HG02943 (cell line): ENCODE data around the gene CCNYL1.

Experiments used
- ATAC-seq: cut with Tn5 transposase; IDR thresholded peaks from one replicate; pipeline ENCODE4 v1.9.1; 2021; ENCODE audit warnings: mild to moderate bottlenecking, low read depth, moderate library complexity; ENCODE audit not compliant: unreplicated experiment

The CCNYL1 gene

GRCh38 chr2:207783514-207783913 lies 72.1 kb downstream of the CCNYL1 start:
- ATAC-seq = no peak

GRCh38 chr2:207784898-207785297 lies 73.5 kb downstream of the CCNYL1 start:
- no peak for ATAC-seq

GRCh38 chr2:207787017-207787416 lies 75.6 kb downstream of the CCNYL1 start:
- no peak for ATAC-seq

- ATAC-seq = no peak
Observed at GRCh38 chr2:207787800-207788199, 76.4 kb downstream of the CCNYL1 start.

GRCh38 chr2:207790898-207791297 lies 79.5 kb downstream of the CCNYL1 start:
- no peak for ATAC-seq

GRCh38 chr2:207791579-207792243 lies 80.3 kb downstream of the CCNYL1 start:
- no peak for ATAC-seq

- ATAC-seq = no peak
Observed at GRCh38 chr2:207792244-207792785, 80.9 kb downstream of the CCNYL1 start.

GRCh38 chr2:207796585-207797350 lies 85.3 kb downstream of the CCNYL1 start:
- no peak for ATAC-seq

- ATAC-seq = no peak
Observed at GRCh38 chr2:207801259-207801658, 89.8 kb downstream of the CCNYL1 start.

GRCh38 chr2:207802650-207803049 lies 91.2 kb downstream of the CCNYL1 start:
- no peak for ATAC-seq
